ENCODE data around the gene MUC2. TPM values are rescaled to one million over a fixed set of nuclear protein-coding genes. Genes with fewer than 3 reads are reported as not detected.

MUC2 gene
- total RNA-seq, 1 experiment from 2014 or later: 6.9 TPM

DNA sequence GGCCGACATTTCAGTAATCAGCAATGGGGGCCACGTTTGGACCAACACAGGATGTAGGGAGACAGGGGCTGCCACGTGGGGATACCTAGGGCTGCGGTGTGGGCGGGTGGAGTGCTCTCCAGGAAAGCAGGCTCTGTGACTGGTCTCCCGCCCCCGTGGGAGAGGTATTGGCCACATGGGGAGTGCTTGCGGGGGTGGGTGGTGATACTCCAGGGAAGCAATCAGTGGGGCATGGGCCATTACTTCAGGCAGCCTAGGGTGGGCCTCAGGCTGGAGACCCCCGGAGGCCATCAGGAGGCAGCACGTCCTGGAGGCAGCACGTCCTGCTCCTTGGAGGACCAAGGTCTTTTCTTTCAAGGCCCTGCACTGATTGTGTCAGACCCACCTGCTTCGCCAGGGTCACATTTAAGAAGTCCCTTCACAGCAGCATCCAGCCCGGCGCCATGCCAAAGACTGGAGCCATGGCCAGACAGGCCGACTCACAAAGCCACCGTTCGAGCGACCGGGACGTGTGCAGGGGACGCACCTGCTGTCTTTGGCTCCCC, 3.0 kb upstream of the MUC2 start:
- DNase-seq (ENCODE audit: low spot score): no peak

DNA sequence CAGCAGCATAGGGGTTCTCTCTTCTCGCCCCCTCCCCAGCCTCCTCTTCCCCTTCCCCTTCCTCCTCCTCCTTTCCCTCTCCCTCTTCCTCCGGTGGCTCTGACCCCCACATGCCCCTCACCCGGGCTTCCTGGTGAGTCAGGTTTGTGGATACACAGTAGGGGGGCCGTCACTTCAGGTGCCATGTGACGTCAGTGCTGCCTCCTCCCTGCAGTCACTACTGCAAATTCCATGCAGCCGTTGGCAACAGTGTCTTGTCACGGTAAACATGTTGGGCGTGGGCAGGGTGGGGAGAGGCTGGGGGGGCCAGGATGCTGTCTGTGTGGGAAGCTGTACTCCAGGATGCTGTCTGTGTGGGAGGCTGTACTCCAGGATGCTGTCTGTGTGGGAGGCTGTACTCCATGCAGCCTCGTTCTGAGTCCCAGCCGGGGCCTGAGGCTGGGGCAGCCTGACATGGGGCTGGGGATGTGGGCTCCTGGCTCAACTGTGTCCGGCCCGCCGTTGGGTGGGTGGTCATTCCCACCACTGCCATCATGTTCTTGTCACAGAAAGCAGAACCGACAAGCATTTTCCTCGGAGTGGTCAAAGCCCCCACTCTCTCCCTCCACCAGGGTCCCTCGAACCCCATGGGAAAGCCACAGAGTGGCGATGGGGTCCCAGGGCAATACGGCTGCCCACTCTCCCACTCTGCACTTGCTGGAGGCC, 2.4 kb upstream of the MUC2 start:
- DNase-seq (ENCODE audit: low spot score): peak; percentile 85

DNA sequence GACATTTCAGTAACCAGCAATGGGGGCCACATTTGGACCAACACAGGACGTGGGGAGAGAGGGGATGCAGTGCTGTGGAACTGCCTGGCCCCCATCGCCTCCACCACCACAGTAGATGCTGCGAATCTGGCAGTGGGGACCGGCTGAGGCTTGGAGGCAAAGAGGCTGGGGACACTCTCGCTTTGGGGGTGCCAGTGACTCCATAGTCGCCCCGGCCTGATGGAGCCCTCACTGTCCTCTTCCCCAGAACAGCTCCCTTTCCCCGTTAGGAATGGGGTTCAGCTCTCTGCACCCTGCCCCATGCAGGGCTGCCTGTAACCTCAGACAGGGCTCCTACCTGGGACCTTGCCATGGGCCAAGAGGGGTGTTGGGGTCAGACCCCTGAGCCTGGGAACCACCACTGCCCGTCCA, 1.8 kb upstream of the MUC2 start:
- no peak for DNase-seq (ENCODE audit: low spot score)

DNA sequence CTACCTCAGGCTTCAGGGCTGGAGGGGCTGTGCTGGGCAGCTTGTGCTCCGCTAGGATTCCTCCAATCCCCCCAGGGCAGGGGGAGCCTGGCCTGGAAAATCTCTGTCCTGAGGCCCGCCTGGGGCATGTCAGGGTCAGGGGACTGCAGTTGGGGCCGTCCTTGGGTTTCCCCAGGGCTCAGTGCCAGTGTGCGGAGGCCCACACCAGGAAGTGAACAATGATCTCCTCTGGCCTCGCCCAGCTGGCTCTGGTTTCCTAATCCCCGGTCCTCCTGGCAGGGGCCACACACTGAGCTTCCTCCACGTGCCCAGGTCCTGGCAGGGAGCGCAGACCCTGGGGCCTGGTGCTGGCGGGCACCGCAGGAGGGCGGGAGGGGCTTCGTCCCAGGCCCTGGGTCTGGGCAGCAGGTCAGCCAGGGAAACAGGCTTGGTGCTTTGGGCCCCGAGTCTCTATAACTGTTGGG, 1.4 kb upstream of the MUC2 start:
- DNase-seq (ENCODE audit: low spot score): peak; percentile 84

DNA sequence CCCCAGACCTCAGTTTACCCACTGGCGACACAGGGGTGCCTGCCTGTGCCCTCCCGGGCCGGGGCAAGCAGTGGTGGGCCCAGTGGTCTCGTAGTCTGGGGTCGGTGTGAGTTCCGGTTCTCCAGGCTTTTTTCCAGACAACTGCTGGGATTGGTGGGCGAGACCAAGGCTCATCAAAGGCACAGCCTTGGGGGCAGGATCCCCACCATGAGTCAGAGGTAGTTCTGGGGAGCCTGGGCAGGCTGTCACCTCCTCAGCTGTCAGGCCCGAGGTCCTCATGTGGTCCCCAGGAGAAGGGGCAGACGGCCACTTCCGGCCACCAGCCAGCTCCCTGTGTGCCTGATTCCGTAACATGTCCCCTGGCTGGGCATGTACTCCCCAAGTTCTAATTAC, 827 bp upstream of the MUC2 start:
- no peak for DNase-seq (ENCODE audit: low spot score)

DNA sequence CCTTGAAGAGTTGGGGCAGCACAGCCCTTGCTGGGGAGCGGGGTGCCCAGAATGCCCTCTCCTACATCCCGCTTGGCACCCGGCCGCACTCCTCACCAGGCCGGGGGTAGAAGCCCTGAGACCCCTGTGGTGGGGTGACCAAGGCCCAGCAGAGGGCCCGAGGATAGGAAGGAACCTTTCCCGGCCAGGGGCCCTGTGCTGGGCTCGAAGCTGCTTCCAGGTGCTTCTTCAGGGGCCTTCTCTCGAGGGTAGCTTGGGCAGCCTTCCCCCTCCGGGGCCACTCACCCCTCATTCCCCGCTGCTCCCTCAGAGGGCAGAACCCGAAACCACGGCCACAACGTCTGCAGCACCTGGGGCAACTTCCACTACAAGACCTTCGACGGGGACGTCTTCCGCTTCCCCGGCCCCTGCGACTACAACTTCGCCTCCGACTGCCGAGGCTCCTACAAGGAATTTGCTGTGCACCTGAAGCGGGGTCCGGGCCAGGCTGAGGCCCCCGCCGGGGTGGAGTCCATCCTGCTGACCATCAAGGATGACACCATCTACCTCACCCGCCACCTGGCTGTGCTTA, 752 bp downstream of the MUC2 start:
- no peak for DNase-seq (ENCODE audit: low spot score)

DNA sequence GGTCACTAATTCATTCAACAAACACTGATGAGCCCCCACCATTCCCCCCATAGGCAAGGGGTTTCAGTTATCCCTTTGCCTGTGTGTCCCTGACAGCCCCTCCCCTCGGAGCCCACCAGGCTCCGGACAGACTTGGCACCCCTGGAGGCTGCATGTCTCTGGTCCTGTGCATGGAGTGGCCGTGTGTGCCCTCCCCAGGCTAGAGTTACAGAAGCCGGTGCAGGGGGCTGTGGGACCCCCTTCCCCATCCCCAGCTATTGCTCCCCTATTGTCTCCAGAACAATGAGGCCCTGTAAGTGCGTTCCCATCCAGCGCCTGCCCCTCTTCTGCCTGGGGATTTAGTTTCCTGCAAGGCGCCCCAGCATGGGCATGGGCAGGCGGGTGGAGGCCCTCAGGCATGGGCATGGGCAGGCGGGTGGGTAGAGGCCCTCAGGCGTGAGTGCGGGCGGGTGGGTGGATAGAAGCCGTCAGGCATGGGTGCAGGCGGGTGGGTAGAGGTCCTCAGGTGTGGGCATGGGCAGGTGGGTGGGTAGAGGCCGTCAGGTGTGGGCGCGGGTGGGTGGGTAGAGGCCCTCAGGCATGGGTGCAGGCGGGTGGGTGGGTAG, 1.5 kb downstream of the MUC2 start:
- DNase-seq (ENCODE audit: low spot score): no peak

DNA sequence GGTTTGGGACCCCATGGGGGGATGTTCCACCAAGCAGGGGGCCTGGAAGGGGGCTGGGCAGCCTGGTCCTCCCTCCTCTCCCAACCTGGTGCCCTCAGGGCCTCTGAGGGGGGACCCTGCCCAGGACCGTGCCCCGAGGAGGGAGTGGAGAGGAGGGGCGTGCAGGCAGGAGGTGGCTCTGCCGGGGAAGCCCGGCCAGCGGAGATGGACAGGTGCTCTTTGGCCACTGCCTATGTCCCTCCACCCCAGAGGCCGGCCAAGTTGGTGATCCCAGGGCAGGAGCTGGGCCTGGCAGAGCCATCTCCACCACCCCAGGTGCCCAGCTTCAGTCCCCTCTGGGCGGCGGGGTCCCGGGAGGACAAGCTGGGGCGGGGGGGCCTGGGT, 2.4 kb downstream of the MUC2 start:
- DNase-seq (ENCODE audit: low spot score): no peak

DNA sequence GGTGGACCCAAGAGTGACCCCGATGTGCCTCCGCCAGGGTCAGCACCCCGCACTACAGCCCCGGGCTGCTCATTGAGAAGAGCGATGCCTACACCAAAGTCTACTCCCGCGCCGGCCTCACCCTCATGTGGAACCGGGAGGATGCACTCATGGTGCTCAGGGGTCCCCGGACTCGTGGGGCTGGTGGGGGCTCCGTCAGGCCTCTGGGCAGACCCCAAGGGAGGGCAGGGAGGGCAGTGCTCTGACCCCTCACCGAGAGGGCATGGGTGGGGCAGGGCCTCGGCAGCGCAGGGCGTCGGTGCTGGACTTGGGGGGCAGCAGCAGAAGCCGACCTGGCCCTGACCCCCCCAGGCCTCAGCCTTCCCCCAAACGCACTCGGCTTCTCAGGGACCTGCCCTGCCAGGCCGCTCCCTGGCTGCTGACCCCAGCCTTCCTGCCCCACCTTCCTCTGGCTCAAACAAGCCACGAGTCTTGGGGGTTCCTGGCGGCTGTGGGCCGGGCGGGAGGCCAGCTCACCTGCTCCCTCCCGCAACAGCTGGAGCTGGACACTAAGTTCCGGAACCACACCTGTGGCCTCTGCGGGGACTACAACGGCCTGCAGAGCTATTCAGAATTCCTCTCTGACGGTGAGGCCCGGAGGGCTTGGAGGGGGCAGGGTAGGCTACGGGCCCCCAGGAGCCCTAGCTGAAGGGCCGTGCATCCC, 2.9 kb downstream of the MUC2 start:
- DNase-seq (ENCODE audit: low spot score): peak; percentile 53

DNA sequence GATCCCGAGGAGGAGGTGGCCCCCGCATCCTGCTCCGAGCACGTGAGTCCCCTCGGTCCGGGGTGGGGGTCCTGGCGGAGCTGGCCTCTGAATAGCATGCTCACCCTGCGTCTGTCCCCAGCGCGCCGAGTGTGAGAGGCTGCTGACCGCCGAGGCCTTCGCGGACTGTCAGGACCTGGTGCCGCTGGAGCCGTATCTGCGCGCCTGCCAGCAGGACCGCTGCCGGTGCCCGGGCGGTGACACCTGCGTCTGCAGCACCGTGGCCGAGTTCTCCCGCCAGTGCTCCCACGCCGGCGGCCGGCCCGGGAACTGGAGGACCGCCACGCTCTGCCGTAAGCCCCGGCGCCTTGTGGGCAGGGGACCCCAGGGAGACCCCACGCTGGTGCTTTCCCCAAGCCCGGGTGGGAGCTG, 3.5 kb downstream of the MUC2 start:
- no peak for DNase-seq (ENCODE audit: low spot score)

DNA sequence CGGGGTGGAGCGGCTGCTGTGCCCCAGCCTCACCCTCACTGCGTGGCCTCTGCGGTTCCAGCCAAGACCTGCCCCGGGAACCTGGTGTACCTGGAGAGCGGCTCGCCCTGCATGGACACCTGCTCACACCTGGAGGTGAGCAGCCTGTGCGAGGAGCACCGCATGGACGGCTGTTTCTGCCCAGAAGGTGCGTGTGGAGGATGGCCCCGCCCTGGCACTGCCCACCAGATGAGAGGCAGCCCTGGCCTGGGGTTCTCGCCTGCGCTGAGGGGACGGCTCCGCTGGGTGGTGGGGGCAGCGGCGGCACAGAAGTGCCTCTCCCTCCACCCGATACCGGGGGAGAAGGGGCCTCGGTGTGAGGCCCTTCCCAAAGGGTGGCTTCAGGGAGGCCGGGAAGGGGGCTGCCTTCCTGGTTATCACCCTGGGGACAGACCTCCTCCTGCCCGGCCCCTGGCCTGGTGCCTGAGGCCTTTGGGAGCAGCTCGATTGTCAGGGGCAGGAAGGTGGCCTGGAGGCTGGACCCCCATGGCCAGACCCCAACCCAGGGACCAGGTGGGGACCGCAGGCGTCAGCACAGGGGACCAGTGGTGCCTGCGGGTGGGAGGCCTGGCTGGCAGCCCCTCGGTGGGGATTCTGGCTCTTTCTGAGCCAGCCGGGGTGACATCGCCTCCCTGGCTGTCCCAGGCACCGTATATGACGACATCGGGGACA, 7.1 kb downstream of the MUC2 start:
- DNase-seq (ENCODE audit: low spot score): no peak

DNA sequence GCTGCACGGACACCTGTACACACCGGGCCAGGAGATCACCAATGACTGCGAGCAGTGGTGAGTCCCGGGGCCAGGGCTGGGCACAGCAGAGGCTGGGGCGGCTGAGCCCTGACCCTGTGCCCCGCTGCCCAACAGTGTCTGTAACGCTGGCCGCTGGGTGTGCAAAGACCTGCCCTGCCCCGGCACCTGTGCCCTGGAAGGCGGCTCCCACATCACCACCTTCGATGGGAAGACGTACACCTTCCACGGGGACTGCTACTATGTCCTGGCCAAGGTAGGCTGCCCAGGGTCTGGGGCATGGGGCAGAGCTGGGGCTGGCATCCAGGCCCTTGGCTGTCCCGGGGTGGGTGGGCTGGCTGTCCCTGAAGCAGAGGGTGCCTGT, 7.7 kb downstream of the MUC2 start:
- DNase-seq (ENCODE audit: low spot score): no peak

DNA sequence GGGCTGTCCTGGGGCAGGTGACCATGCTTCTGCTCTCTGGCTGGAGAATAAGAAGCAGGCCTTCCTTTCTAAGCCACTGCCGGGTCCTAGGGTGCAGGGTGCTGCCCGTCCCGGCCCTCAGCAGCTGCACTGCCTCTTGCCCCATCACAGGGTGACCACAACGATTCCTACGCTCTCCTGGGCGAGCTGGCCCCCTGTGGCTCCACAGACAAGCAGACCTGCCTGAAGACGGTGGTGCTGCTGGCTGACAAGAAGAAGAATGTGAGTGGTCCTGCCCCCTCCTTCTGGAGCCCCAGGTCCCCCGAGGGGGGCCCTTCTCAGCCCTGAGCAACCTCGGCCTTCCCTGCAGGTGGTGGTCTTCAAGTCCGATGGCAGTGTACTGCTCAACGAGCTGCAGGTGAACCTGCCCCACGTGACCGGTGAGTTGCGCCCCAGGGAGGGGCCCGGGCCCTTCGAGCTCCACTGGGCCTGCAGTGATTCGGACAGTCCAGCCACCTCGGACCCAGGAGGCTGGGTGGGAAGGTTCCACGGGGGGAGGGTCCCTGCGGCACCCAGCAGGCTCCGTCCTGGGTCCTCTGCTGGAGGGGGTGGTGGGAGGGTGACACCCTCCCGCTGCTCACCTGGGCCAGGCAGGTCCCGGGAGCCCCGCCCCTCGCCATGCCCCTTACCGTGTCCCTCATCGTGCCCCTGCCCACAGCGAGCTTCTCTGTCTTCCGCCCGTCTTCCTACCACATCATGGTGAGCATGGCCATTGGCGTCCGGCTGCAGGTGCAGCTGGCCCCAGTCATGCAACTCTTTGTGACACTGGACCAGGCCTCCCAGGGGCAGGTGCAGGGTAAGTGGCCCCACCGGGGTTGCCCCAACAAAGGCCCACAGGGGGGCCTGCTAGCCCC, 8.3 kb downstream of the MUC2 start:
- no peak for DNase-seq (ENCODE audit: low spot score)

DNA sequence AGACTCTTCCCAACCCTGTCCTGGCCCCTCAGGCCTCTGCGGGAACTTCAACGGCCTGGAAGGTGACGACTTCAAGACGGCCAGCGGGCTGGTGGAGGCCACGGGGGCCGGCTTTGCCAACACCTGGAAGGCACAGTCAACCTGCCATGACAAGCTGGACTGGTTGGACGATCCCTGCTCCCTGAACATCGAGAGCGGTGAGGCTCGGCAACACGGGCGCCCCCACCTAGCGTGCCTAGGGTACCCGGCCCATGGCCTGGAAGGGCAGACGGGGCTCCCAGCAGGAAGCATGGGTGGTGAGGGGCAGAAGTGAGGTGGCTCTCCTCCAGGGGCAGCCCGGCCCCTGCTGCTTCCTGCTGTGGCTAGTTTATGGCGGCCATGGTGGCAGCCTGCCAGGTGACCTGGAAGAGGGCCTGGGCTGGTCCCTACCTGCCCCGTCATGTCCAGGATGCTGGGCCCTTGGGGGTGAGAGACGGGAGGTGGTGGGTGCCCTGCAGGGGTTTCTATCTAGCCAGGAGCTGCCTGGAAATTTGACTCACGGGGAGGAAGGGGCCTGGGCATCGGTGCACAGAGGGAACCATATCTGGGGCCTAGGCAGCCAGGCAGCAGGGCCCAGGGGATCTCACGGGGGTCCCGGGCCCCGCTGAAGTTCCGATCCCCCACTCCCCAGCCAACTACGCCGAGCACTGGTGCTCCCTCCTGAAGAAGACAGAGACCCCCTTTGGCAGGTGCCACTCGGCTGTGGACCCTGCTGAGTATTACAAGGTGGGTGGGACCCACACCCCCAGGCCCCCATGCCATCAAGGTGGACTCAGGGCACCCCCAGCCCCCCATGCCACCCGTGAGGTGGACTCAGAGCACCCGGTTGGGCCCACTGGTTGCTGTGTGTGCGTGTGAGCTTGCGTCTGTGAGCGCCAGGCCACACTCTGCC, 9.2 kb downstream of the MUC2 start:
- DNase-seq (ENCODE audit: low spot score): no peak

DNA sequence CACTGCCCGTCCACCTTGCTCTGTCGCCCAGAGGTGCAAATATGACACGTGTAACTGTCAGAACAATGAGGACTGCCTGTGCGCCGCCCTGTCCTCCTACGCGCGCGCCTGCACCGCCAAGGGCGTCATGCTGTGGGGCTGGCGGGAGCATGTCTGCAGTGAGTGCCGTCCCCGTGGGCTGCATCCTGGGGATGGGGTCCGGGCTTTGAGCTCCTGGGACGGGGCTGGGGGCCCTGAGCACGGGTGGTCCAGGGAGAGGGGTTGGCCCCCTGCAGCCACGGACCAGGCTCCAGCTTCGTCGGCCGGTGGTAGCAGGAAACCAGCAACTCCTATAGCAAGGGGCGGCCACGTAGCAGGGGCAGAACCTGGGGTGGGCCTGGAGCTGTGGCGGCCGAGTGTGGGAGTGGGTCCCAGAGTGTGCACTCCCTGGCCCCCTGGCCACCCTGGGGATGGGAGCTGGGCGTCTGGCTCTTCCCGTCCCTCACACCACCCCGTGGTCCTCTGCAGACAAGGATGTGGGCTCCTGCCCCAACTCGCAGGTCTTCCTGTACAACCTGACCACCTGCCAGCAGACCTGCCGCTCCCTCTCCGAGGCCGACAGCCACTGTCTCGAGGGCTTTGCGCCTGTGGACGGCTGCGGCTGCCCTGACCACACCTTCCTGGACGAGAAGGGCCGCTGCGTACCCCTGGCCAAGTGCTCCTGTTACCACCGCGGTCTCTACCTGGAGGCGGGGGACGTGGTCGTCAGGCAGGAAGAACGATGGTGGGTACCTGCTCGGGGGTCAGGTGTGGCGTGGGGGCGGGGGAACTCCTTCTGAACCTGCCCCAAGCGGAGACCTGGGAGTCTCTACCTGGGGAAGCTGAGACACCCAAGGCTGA, 10.1 kb downstream of the MUC2 start:
- DNase-seq (ENCODE audit: low spot score): no peak

DNA sequence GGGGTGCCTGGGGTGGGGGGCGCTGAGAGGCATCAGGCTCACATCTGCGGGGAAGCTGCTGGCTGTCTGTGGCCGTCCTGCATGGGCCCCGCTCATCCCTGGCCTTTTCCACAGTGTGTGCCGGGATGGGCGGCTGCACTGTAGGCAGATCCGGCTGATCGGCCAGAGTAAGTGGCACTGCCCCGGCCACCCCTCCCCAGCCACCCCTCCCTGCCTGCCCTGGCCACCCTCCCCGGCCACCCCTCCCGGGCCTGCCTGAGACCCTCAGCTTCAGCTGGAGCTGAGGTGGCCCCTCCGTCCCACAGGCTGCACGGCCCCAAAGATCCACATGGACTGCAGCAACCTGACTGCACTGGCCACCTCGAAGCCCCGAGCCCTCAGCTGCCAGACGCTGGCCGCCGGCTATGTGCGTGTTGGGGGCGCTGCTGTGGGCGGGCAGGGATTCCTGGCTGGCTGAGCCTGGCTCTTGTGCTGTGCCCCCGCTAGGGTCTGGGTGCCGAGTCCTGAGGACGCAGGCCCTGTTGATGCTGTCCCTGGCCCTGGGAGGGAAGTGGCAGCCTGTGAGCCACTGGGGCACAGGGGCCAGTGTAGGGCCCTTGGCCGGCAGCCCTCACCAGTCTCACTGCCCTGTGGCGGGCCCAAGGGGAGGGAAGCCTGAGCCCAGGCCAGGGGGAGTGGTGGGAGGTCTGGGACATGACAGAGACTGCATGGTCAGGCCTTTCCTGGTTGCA, 10.9 kb downstream of the MUC2 start:
- DNase-seq (ENCODE audit: low spot score): no peak

DNA sequence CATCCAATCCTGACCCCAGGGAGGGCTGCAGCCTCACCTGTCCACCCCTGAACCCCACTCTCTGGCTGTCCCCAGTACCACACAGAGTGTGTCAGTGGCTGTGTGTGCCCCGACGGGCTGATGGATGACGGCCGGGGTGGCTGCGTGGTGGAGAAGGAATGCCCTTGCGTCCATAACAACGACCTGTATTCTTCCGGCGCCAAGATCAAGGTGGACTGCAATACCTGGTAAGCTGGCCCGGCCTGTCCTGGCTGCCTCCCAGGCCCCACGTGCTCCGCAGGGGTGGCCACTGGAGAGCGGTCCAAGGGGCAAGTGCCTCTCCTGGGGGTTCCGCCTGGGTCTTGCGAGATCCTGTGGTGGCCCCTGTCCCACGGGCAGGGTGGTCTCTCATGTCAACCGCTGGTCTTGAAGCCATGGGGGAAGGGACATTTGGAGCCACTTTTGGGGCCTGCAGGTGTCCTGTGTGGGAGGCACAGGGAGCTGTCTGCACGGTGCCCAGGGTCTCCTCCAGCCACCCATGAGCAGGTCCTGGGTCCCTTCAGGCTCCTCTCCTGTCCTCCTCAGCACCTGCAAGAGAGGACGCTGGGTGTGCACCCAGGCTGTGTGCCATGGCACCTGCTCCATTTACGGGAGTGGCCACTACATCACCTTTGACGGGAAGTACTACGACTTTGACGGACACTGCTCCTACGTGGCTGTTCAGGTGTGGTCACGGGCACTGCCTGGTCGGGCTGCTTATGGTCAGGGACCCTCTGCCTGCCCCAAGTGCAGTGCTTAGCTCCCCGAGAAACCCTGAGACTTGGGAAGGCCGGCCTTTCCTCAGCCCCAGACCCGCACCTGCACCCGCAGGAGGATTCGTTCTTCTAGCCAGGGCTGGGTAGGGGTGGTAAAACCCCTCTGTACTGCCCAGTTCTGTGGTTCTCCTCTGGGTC, 11.8 kb downstream of the MUC2 start:
- no peak for DNase-seq (ENCODE audit: low spot score)

Data from HT-29 (cell line).